Activated CD4-positive, alpha-beta memory T cell treated with anti-CD3 and anti-CD28 coated beads for 36 hours (primary cell): ENCODE data around the gene UIMC1. TPM values are rescaled to one million over a fixed set of nuclear protein-coding genes. Genes with fewer than 3 reads are reported as not detected.
"Not testable (repeated sequence)": the region's sequence is repeated elsewhere in the genome, so short reads cannot be mapped to it uniquely, and the experiment has no call there.

Source experiments
- CTCF ChIA-PET: fragments of 350-600 bp; sonication (Branson Sonifier 250); formaldehyde crosslinking; loops from one replicate; lab custom pipeline; 2021; ENCODE audit warnings: antibody characterized with exemption, inconsistent platforms; lab: Charles Lee
- POLR2A ChIA-PET: fragments of 350-600 bp; sonication (Branson Sonifier 250); formaldehyde crosslinking; loops from one replicate; lab custom pipeline; 2021; ENCODE audit warnings: antibody characterized with exemption; lab: Charles Lee
- DNase-seq: peaks from one replicate; pipeline ENCODE4 v3.0.0-alpha.2; 2020
- H3K27ac Mint-ChIP-seq: one replicate; pipeline ENCODE4 v1.8.0; 2021; ENCODE audit warnings: mixed read lengths
- H3K27me3 Mint-ChIP-seq: one replicate; pipeline ENCODE4 v1.8.0; 2021; ENCODE audit warnings: mixed read lengths
- H3K36me3 Mint-ChIP-seq: one replicate; pipeline ENCODE4 v1.8.0; 2021; ENCODE audit warnings: mixed read lengths
- H3K4me1 Mint-ChIP-seq: one replicate; pipeline ENCODE4 v1.8.0; 2021; ENCODE audit warnings: low read depth, mixed read lengths
- H3K4me3 Mint-ChIP-seq: one replicate; pipeline ENCODE4 v1.8.0; 2021; ENCODE audit warnings: mild to moderate bottlenecking, mixed read lengths
- H3K9me3 Mint-ChIP-seq: one replicate; pipeline ENCODE4 v1.8.0; 2021; ENCODE audit warnings: mixed read lengths
- intact Hi-C: fragments of 100-400 bp; cut with micrococcal nuclease; formaldehyde crosslinking; loops from one replicate; pipeline ENCODE4 v1.15.1; 2023
- total RNA-seq, 2 experiments: library from RNA; stranded (reverse); gene quantifications; one replicate each; pipeline ENCODE4 v1.2.3, GENCODE V29; 2021

The UIMC1 gene
- total RNA-seq, 2 experiments from 2014 or later = 52.9 to 53.5 TPM

DNA sequence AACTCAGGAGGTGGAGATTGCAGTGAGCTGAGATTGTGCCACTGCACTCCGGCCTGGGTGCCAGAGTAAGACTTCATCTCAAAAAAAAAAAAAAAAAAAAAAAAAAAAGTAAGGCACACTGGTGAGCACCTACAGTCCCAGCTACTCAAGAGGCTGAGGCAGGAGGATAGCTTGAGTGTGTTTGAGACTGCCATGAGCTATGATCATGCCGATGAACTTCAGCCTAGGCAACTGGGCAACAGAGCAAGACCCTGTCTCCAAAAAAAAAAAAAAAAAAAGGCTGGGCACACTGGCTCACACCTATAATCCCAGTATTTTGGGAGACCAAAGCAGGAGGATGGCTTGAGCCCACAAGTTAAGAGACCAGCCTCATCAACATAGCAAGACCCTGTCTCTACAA is 20.3 kb downstream of the UIMC1 start:
- DNase-seq = no peak
- H3K27ac Mint-ChIP-seq = no peak overlapping the region
- H3K36me3 Mint-ChIP-seq = peaks cover 3% of the 10 kb centered on the region
- H3K4me1 Mint-ChIP-seq = peaks cover 28% of the 10 kb centered on the region
- no peaks in the 10 kb centered on the region for H3K27me3 Mint-ChIP-seq
- intact Hi-C loops = no loop called here
- POLR2A ChIA-PET = no interaction called here
- CTCF ChIA-PET = interaction anchor here (1.0 kb wide), 1 partner anchor 539 kb away, joined by 3 read pairs; no protein-coding TSS in a partner anchor
- no peaks in the 10 kb centered on the region for H3K9me3 Mint-ChIP-seq
- no peak overlapping the region for H3K4me3 Mint-ChIP-seq

GRCh38 chr5:176985516-176985915 is 21.1 kb downstream of the UIMC1 start:
- no peaks in the 10 kb centered on the region for H3K27me3 Mint-ChIP-seq
- ChIA-PET POLR2A (no interaction called here), CTCF (interaction anchor here (1.0 kb wide), 1 partner anchor 538 kb away, joined by 3 read pairs; no protein-coding TSS in a partner anchor)
- intact Hi-C loops = no loop called here
- DNase-seq = peak; percentile 40
- peaks cover 5% of the 10 kb centered on the region for H3K36me3 Mint-ChIP-seq
- H3K9me3 Mint-ChIP-seq = no peaks in the 10 kb centered on the region
- H3K4me3 Mint-ChIP-seq = no peak overlapping the region
- H3K4me1 Mint-ChIP-seq = peaks cover 28% of the 10 kb centered on the region
- H3K27ac Mint-ChIP-seq = peak overlapping the region; percentile 42

- H3K27ac Mint-ChIP-seq, CTCF ChIA-PET, intact Hi-C loops, H3K9me3 Mint-ChIP-seq, DNase-seq, H3K36me3 Mint-ChIP-seq, H3K27me3 Mint-ChIP-seq, POLR2A ChIA-PET, H3K4me3 Mint-ChIP-seq: not testable (repeated sequence)
- peaks cover 33% of the 10 kb centered on the region for H3K4me1 Mint-ChIP-seq
Observed at GRCh38 chr5:176984176-176984575, 22.4 kb downstream of the UIMC1 start.

DNA sequence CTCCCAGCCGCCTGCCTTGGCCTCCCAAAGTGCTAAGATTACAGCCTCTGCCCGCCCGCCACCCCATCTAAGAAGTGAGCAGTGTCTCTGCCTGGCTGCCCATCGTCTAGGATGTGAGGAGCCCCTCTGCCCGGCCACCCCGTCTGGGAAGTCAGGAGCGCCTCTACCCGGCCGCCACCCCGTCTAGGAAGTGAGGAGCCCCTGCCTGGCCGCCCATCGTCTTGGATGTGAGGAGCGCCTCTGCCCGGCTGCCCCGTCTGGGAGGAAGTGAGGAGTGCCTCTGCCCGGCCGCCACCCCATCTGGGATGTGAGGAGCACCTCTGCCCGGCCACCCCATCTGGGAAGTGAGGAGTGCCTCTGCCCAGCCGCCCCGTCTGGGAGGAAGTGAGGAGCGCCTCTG is 23.0 kb downstream of the UIMC1 start:
- DNase-seq, CTCF ChIA-PET, H3K9me3 Mint-ChIP-seq, H3K27me3 Mint-ChIP-seq, H3K27ac Mint-ChIP-seq, intact Hi-C loops, POLR2A ChIA-PET, H3K4me3 Mint-ChIP-seq: not testable (repeated sequence)
- Mint-ChIP-seq H3K4me1 (peaks cover 31% of the 10 kb centered on the region), H3K36me3 (peaks cover 13% of the 10 kb centered on the region)

DNA sequence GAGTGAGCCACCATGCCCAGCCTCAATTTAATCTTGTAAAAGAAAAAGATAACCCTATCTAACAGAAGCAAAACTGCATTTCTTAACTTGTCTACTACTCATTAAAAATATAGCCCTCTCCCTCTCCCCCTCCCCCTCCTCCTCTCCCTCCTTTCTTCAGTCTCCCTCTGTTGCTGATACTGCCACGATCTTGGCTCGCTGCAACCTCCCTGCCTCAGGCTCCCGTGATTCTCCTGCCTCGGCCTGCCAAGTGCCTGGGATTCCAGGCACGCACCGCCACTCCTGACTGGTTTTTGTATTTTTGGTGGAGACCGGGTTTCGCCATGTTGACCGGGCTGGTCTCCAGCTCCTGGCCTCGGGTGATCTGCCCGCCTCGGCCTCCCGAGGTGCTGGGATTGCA is 23.5 kb downstream of the UIMC1 start:
- Mint-ChIP-seq H3K4me1 (peaks cover 28% of the 10 kb centered on the region), H3K36me3 (peaks cover 13% of the 10 kb centered on the region)
- H3K27me3 Mint-ChIP-seq, POLR2A ChIA-PET, H3K27ac Mint-ChIP-seq, intact Hi-C loops, H3K4me3 Mint-ChIP-seq, H3K9me3 Mint-ChIP-seq, DNase-seq: not testable (repeated sequence)
- CTCF ChIA-PET = interaction anchor here (1.0 kb wide), 1 partner anchor 323 kb away, joined by 3 read pairs; no protein-coding TSS in a partner anchor

DNA sequence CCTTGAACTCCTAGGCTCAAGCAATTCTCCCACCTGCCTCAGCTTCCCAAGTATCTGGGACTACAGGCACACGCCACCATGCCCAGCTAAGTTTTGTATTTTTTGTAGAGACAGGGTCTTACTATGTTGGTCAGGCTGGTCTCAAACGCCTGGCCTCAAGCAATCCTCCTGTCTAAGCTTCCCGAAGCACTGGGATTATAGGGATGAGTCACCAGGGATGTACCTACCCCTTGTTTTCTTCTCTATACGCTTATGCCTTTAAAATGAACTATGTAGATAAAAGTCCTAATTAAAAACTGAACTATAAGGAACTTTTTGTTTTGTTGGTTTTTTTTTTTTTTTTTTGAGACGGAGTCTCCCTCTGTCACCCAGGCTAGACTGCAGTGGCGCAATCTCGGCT is 25.8 kb downstream of the UIMC1 start:
- intact Hi-C loops = no loop called here
- DNase-seq = no peak
- Mint-ChIP-seq H3K4me3 (no peak overlapping the region), H3K36me3 (peaks cover 17% of the 10 kb centered on the region), H3K9me3 (no peaks in the 10 kb centered on the region), H3K27me3 (no peaks in the 10 kb centered on the region), H3K27ac (peak overlapping the region; percentile 23), H3K4me1 (peaks cover 17% of the 10 kb centered on the region)
- CTCF ChIA-PET = interaction anchor here (0.6 to 1.3 kb wide), 2 partner anchors 41 to 322 kb away, joined by 4 to 5 read pairs; partner anchors contain the start of gene ZNF346
- POLR2A ChIA-PET = no interaction called here

DNA sequence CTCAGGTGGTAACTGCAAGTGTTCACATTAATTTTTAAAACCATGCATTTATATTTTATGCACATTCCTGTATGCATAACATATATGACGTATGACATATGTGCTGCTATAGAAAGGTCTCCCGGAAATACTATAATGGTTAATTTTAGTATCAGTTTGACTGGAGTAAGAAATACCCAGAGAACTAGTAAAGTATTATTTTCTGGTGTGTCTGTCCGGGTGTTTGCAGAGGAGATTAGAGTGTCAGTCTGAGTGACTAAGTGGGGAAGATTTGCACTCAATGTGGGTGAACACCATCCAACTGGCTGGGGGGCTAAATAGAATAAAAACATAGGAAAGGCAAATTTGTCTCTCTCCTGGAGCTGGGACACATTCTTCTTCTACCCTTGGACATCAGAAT is 26.9 kb downstream of the UIMC1 start:
- Mint-ChIP-seq H3K27ac (no peak overlapping the region), H3K9me3 (no peaks in the 10 kb centered on the region), H3K4me1 (peaks cover 13% of the 10 kb centered on the region), H3K4me3 (no peak overlapping the region), H3K36me3 (peaks cover 23% of the 10 kb centered on the region), H3K27me3 (no peaks in the 10 kb centered on the region)
- intact Hi-C loops = no loop called here
- ChIA-PET CTCF (no interaction called here), POLR2A (no interaction called here)
- no peak for DNase-seq

GRCh38 chr5:176965633-176966032 is 40.9 kb downstream of the UIMC1 start:
- ChIA-PET CTCF (interaction anchor here (0.6 to 1.8 kb wide), 2 partner anchors 305 to 309 kb away, joined by 5 to 11 read pairs; no protein-coding TSS in a partner anchor), POLR2A (no interaction called here)
- Mint-ChIP-seq H3K4me1 (no peaks in the 10 kb centered on the region), H3K36me3 (peaks cover 24% of the 10 kb centered on the region), H3K9me3 (no peaks in the 10 kb centered on the region), H3K27ac (no peak overlapping the region), H3K4me3 (no peak overlapping the region), H3K27me3 (no peaks in the 10 kb centered on the region)
- DNase-seq = no peak
- intact Hi-C loops = no loop called here

DNA sequence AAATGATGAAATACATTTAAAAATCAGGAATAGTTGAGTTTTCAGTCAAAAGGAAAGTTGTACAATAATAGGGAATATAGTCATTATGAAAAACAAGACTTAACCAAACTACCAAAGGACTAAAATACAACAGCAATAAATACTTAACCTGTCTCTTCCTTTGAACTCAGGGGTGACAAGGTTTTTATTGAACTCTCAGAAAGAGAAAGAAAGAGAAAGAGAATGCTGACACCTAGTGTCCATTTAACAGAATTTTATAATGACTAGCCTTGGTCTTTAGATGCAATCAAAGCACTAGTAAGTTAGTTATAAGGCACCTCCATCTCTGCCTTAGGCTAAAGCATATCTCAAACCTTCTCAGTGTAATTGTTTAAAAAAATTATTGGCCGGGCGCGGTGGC is 47.5 kb downstream of the UIMC1 start:
- POLR2A ChIA-PET = no interaction called here
- Mint-ChIP-seq H3K4me1 (no peaks in the 10 kb centered on the region), H3K9me3 (no peaks in the 10 kb centered on the region), H3K27ac (no peak overlapping the region), H3K4me3 (no peak overlapping the region), H3K27me3 (no peaks in the 10 kb centered on the region), H3K36me3 (peaks cover 20% of the 10 kb centered on the region)
- CTCF ChIA-PET = interaction anchor here (0.9 to 3.6 kb wide), 5 partner anchors 20 to 300 kb away, joined by 3 to 23 read pairs (median 3); no protein-coding TSS in a partner anchor
- intact Hi-C loops = loop anchor here (2.0 to 5.0 kb wide), 2 partner anchors 147 to 300 kb away; partner anchors contain the start of gene UNC5A
- DNase-seq = no peak

- H3K4me3 Mint-ChIP-seq = no peak overlapping the region
- DNase-seq = no peak
- H3K9me3 Mint-ChIP-seq = no peaks in the 10 kb centered on the region
- no peaks in the 10 kb centered on the region for H3K4me1 Mint-ChIP-seq
- no peaks in the 10 kb centered on the region for H3K27me3 Mint-ChIP-seq
- H3K36me3 Mint-ChIP-seq = peaks cover 26% of the 10 kb centered on the region
- CTCF ChIA-PET = interaction anchor here (0.7 to 1.7 kb wide), 3 partner anchors 296 to 300 kb away, joined by 3 to 5 read pairs (median 3); no protein-coding TSS in a partner anchor
- intact Hi-C loops = loop anchor here (5.0 kb wide), 1 partner anchor 144 kb away; the partner anchor contains the start of gene UNC5A
- POLR2A ChIA-PET = no interaction called here
- no peak overlapping the region for H3K27ac Mint-ChIP-seq
Observed at GRCh38 chr5:176956756-176957155, 49.8 kb downstream of the UIMC1 start.

- H3K27me3 Mint-ChIP-seq = no peaks in the 10 kb centered on the region
- intact Hi-C loops = loop anchor here (5.0 kb wide), 1 partner anchor 144 kb away; the partner anchor contains the start of gene UNC5A
- H3K4me3 Mint-ChIP-seq = no peak overlapping the region
- H3K36me3 Mint-ChIP-seq = peaks cover 30% of the 10 kb centered on the region
- H3K4me1 Mint-ChIP-seq = no peaks in the 10 kb centered on the region
- DNase-seq = no peak
- CTCF ChIA-PET = interaction anchor here (0.7 to 1.3 kb wide), 2 partner anchors 295 to 299 kb away, joined by 3 read pairs; no protein-coding TSS in a partner anchor
- POLR2A ChIA-PET = no interaction called here
- H3K9me3 Mint-ChIP-seq = no peaks in the 10 kb centered on the region
- H3K27ac Mint-ChIP-seq = no peak overlapping the region
Observed at GRCh38 chr5:176955895-176956294, 50.7 kb downstream of the UIMC1 start.

GRCh38 chr5:176954050-176954449 is 52.5 kb downstream of the UIMC1 start:
- Mint-ChIP-seq H3K9me3 (no peaks in the 10 kb centered on the region), H3K4me3 (no peak overlapping the region), H3K27ac (no peak overlapping the region), H3K27me3 (no peaks in the 10 kb centered on the region), H3K36me3 (peaks cover 34% of the 10 kb centered on the region), H3K4me1 (no peaks in the 10 kb centered on the region)
- DNase-seq = no peak
- ChIA-PET POLR2A (no interaction called here), CTCF (no interaction called here)
- intact Hi-C loops = no loop called here
